22Rv1 (cell line): Measurements from ENCODE around the gene ZNF423.

Experiments used
- CTCF ChIP-seq: fragments of 450-650 bp; IDR thresholded peaks from 2 replicates; pipeline ENCODE4 v1.5.1; 2017; ENCODE audit warnings: mild to moderate bottlenecking
- ZFX ChIP-seq: fragments of 450-650 bp; IDR thresholded peaks from 2 replicates; pipeline ENCODE4 v1.6.1; 2017; ENCODE audit warnings: antibody characterized with exemption, borderline replicate concordance

DNA sequence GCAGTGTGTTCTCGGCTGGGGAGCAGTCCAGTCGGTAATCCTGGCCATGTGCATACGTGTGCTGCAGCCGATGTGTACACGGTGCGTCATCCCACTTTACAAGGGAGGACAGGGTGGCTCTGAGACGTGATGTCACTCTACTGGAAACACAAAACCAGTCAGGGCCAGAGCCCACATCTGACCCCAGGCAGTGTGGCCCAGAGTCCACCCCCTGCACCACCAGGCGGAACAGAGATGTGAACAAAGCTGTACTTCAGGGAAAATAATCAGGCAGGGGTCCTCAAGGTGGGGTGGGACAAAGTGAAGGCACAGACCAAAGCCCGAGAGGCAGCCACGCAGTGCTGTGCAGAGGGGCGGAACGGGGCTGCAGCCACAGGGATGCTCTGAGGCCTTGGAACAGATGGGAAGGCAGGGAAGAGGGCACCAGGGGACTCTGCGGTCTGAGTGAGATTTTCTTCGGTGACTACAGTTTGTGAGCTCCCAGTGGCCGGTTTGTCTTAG lies 181.5 kb downstream of the ZNF423 start:
- no peak for TF ChIP-seq CTCF
- no peak for TF ChIP-seq ZFX
